Measurements from ENCODE around the gene ITPR1.

GRCh38 chr3:4768021-4768420, 274.9 kb downstream of the ITPR1 start:
- TF ChIP-seq CTCF (IDR thresholded peaks at IDR 0.05), result no peak
- no peak for TF ChIP-seq POLR2A (IDR thresholded peaks at IDR 0.05)
- no peak for TF ChIP-seq POLR2AphosphoS5 (IDR thresholded peaks at IDR 0.05)
